Motor neuron (in vitro differentiated cells): ENCODE measurements around the gene SPAG7. TPM values are rescaled to one million over a fixed set of nuclear protein-coding genes. Genes with fewer than 3 reads are reported as not detected.

Experiments used
- ATAC-seq, 8 experiments: fragments of 200-7000 bp; cut with Tn5 transposase; replicated peaks in 6 of 8; 2 replicates each; pipeline ENCODE4 v1.8.0; 2021; ENCODE audit warnings: mild to moderate bottlenecking in 8 of 8, moderate library complexity in 8 of 8
- H3K27ac ChIP-seq, 2 donors: fragments of 250-450 bp; sonication (Bioruptor Pico); 2 replicates each; pipeline ENCODE4 v1.9.0; 2021; ENCODE audit warnings: antibody characterized with exemption in 2 of 2, mild to moderate bottlenecking in 2 of 2, moderate library complexity in 1 of 2
- H3K4me1 ChIP-seq, 2 donors: fragments of 250-450 bp; sonication (Bioruptor Pico); replicated peaks in 1 of 2; 2 replicates each; pipeline ENCODE4 v1.6.1; 2021; ENCODE audit warnings: antibody characterized with exemption in 2 of 2, mild to moderate bottlenecking in 2 of 2, moderate library complexity in 1 of 2
- H3K4me3 ChIP-seq, 5 donors: fragments of 250-450 bp; sonication (Bioruptor Pico); 2 replicates each; pipeline ENCODE4 v1.9.0; 2021; ENCODE audit warnings: antibody characterized with exemption in 5 of 5, mild to moderate bottlenecking in 5 of 5, moderate library complexity in 4 of 5
- WGBS, 10 experiments: fragments of 450-650 bp; shearing (Covaris generic); methylation state at CpG; one replicate each; pipeline ENCODE4 v1.0.0; 2022; 5-methylcytosine and 5-hydroxymethylcytosine counted together
- in situ Hi-C, 9 experiments: fragments of 400-800 bp; cut with MboI; loops; one replicate each; pipeline ENCODE4 v1.15.0; 2021; ENCODE audit warnings: low sequenced_read_pairs in 9 of 9, low pct_unique_long_range_greater_than_20kb in 2 of 9; ENCODE audit not compliant: unreplicated experiment in 9 of 9
- total RNA-seq, 8 experiments: library from RNA; unstranded; fragments of 300-600 nt; gene quantifications; 2 replicates each; pipeline versions ENCODE4 v1.2.3 to v1.2.4, GENCODE V29; 2022

SPAG7 gene
- total RNA-seq, 8 experiments from 2014 or later: 62.9 to 128 (median 87.9) TPM

DNA sequence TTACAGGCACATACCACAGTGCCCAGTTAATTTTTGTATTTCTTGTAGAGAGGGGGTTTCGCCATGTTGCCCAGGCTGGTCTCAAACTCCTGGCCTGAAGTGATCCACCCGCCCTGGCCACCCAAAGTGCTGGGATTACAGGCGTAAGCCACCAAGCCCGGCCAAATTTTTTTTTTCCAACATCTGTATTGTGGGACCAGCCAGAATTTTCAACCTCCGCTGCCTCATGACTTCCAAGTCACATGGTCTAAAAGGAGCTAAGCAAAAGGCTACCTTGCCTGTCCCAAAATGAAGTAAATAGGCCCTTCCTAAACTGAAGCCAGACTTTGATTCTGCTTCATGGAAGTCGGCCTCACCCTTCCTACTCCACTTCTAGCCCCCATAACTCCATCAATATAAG, 4.2 kb upstream of the SPAG7 start:
- in situ Hi-C loops: loop anchor here in 1 of 9 experiments (25.0 kb wide), 1 partner anchor 90 kb away; no protein-coding TSS in a partner anchor
- H3K4me1 ChIP-seq: peaks cover 10 to 18% of the 10 kb centered on the region in 2 donors
- WGBS, 10 experiments: 40 to 100% (median 89%) methylated on average over 1 to 5 of the region's 6 CpGs; no CpG with 5 or more reads in 1 of the 10 experiments
- H3K27ac ChIP-seq: no peak overlapping the region
- H3K4me3 ChIP-seq: no peak overlapping the region
- no peak for ATAC-seq

GRCh38 chr17:4970273-4970672, 2.7 kb upstream of the SPAG7 start:
- Histone ChIP-seq H3K4me1 (peaks cover 16 to 25% of the 10 kb centered on the region in 2 donors), H3K27ac (no peak overlapping the region), H3K4me3 (no peak overlapping the region)
- WGBS, 10 experiments: 80 to 100% (median 95%) methylated on average over 1 to 4 of the region's 8 CpGs; no CpG with 5 or more reads in 3 of the 10 experiments
- ATAC-seq: no peak
- in situ Hi-C loops: loop anchor here in 1 of 9 experiments (25.0 kb wide), 1 partner anchor 92 kb away; no protein-coding TSS in a partner anchor

- ATAC-seq: no peak
- in situ Hi-C loops: loop anchor here in 1 of 9 experiments (25.0 kb wide), 1 partner anchor 93 kb away; no protein-coding TSS in a partner anchor
- H3K4me1 ChIP-seq: peaks cover 16 to 25% of the 10 kb centered on the region in 2 donors
- WGBS, 10 experiments: 50 to 92% (median 80%) methylated on average over 1 to 12 of the region's 16 CpGs; no CpG with 5 or more reads in 3 of the 10 experiments
- H3K27ac ChIP-seq: peak overlapping the region; percentile 99
- H3K4me3 ChIP-seq: peak overlapping the region; percentile 75 to 87 (median 82)
These were observed 2.0 kb upstream of the SPAG7 start for GRCh38 chr17:4969551-4970173.

DNA sequence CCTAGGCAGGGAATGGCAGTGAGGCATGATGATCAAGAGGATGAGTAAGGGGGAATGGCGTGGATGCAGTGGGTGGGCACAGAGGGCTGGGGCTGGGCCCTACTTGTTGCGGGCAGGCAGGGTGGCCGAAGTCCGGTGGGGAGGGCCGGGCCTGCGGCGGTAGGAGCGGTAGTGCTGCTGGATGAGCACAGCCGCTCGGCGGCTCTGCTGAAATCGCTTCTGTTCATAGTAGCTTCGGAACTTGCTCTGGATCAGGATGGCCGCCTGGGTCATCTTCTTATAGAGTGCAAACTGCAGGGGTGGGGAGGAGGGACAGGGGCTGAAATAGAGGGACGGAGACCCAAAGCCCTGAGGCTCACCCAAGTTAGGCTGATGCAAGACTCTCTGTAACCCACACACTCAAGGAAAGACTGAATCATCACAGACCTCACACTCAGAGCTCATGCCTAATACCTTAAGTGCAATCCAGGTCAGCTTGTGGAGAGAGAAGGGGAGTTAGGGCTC, 1.5 kb upstream of the SPAG7 start:
- H3K4me1 ChIP-seq: peaks cover 16 to 25% of the 10 kb centered on the region in 2 donors
- peak overlapping the region; percentile 99 for H3K27ac ChIP-seq
- ATAC-seq: no peak
- peak overlapping the region; percentile 75 to 87 (median 82) for H3K4me3 ChIP-seq
- in situ Hi-C loops: loop anchor here in 1 of 9 experiments (25.0 kb wide), 1 partner anchor 93 kb away; no protein-coding TSS in a partner anchor
- 0 to 100% methylated on average over 1 of the region's 15 CpGs; no CpG with 5 or more reads in 8 of the 10 experiments for WGBS, 10 experiments

- Histone ChIP-seq H3K4me1 (peaks cover 16 to 25% of the 10 kb centered on the region in 2 donors), H3K27ac (peak overlapping the region; percentile 99), H3K4me3 (peak overlapping the region; percentile 75 to 87 (median 82))
- ATAC-seq: peak in 1 of 8 experiments; percentile 0
- WGBS, 10 experiments: 0 to 61% (median 20%) methylated on average over 1 to 13 of the region's 23 CpGs; no CpG with 5 or more reads in 5 of the 10 experiments
- in situ Hi-C loops: loop anchor here in 1 of 9 experiments (25.0 kb wide), 1 partner anchor 94 kb away; no protein-coding TSS in a partner anchor
These were observed 949 bp upstream of the SPAG7 start for GRCh38 chr17:4968486-4969046.

DNA sequence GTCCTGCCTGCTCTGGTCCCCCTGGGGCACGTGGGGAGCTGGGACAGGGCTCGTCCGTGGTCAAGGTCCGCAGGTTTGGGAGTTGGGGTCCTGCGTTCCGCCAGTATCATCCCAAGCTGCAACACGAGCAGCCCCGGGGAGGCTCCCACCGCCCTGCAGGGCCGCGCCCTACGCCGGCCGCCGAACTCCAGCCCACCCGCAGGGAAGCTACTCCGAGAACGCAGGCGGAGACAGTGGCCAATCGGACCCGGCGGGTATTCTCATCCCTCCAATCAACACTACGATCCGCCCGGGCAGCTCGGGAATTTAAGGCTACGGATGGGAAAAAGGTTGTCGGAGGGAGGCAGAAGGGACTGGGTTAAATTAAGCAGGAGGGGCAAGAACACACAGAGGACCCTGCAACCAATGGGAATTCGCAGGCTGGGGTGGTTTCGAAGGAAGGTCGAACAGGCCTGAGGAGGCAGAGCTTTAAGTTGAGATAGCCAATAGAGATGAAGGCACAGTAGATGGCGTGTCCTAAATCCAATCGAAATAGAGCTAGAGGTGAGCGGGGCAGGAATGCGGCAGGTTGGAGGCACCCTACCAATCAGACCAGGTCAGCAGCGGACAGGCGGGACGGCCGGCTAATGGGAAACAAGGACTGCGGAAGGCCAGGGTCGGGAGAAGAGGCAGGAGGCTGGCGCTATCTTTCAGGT, 626 bp downstream of the SPAG7 start:
- peak overlapping the region; percentile 99 for H3K27ac ChIP-seq
- peaks cover 16 to 25% of the 10 kb centered on the region in 2 donors for H3K4me1 ChIP-seq
- ATAC-seq: peak; percentile 76 to 89 (median 87)
- H3K4me3 ChIP-seq: peak overlapping the region; percentile 75 to 87 (median 82)
- WGBS, 10 experiments: 0 to 2% (median 0%) methylated on average over 1 to 12 of the region's 42 CpGs; no CpG with 5 or more reads in 2 of the 10 experiments
- in situ Hi-C loops: loop anchor here in 1 of 9 experiments (25.0 kb wide), 1 partner anchor 95 kb away; no protein-coding TSS in a partner anchor

- Histone ChIP-seq H3K4me1 (peaks cover 16 to 25% of the 10 kb centered on the region in 2 donors), H3K4me3 (no peak overlapping the region), H3K27ac (no peak overlapping the region)
- 79 to 100% (median 96%) methylated on average over 4 to 13 of the region's 15 CpGs; no CpG with 5 or more reads in 2 of the 10 experiments for WGBS, 10 experiments
- no peak for ATAC-seq
- in situ Hi-C loops: loop anchor here in 1 of 9 experiments (25.0 kb wide), 1 partner anchor 97 kb away; no protein-coding TSS in a partner anchor
These were observed 2.2 kb downstream of the SPAG7 start for GRCh38 chr17:4965311-4965986.

- no peak overlapping the region for H3K4me3 ChIP-seq
- peak in 1 of 8 experiments; percentile 43 for ATAC-seq
- WGBS, 10 experiments: 83 to 100% (median 97%) methylated on average over 2 to 5 of the region's 9 CpGs; no CpG with 5 or more reads in 2 of the 10 experiments
- in situ Hi-C loops: loop anchor here in 1 of 9 experiments (25.0 kb wide), 1 partner anchor 102 kb away; no protein-coding TSS in a partner anchor
- no peak overlapping the region for H3K27ac ChIP-seq
- H3K4me1 ChIP-seq: no peaks in the 10 kb centered on the region
These were observed 7.2 kb downstream of the SPAG7 start for GRCh38 chr17:4960279-4960922.

DNA sequence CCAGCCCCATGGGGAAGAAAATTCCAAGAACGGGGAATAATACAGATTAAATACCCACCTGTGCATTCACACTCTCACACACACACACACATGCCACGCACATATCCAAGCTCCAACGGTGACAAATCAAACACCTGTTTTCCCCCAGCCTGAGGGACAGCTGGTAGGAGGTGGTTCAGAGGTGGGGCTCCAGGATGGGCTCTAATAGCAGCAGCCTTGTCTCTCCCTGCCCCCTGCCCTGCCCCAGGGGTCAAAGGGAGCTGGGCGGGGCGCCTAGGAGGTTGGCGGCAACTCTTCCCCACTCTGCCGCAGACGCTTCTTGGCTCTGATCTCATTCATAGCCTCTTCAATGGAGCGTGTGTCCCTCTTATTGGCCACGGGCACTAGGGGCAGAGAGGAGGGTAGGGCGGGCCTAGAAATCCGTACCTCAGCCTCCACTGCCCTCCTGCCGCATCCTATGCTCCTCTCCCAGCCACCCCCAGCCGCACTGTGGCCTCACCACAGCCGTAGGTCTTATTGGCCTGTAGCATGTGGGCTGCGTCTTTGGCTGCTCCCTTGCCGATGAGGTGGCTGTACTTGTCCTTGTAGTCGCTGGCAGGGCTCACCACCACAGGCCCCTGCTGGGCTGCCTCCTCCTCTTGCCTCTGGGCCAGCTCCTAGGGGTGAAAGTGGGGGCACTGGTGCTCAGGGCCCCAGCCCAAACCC, 8.2 kb downstream of the SPAG7 start:
- ATAC-seq: peak in 4 of 8 experiments; percentile 9 to 23 (median 18)

DNA sequence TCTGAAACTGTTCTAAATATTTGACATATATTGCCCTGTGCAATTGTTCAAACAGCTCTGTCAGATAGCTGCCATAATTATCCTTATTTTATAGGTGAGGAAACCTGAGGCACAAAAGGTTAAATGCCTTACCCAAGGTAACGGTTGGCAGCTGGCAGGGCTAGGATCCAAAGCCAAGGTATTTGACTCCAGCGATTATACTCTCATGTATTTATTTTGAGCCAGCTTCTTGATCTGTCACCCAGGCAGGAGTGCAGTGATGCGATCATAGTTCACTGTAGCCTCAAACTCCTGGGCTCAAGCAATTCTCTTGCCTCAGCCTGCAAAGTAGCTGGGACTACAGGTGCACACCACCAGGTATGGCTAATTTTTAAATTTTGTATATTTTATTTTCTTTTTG, 9.5 kb downstream of the SPAG7 start:
- H3K4me3 ChIP-seq: no peak overlapping the region
- no peak for ATAC-seq
- no peaks in the 10 kb centered on the region for H3K4me1 ChIP-seq
- no peak overlapping the region for H3K27ac ChIP-seq
- 40 to 100% (median 100%) methylated on average over 1 to 2 of the region's 3 CpGs; no CpG with 5 or more reads in 3 of the 10 experiments for WGBS, 10 experiments
- in situ Hi-C loops: loop anchor here in 1 of 9 experiments (25.0 kb wide), 1 partner anchor 104 kb away; no protein-coding TSS in a partner anchor

More for the DNA sequence above, 8.2 kb downstream of the SPAG7 start:
- in situ Hi-C loops: loop anchor here in 1 of 9 experiments (25.0 kb wide), 1 partner anchor 103 kb away; no protein-coding TSS in a partner anchor
- Histone ChIP-seq H3K4me3 (no peak overlapping the region), H3K4me1 (no peaks in the 10 kb centered on the region), H3K27ac (no peak overlapping the region)
- 60 to 100% (median 84%) methylated on average over 1 to 6 of the region's 18 CpGs; no CpG with 5 or more reads in 5 of the 10 experiments for WGBS, 10 experiments

- no peak overlapping the region for H3K27ac ChIP-seq
- WGBS, 10 experiments: 100% methylated on average over 1 to 3 of the region's 10 CpGs; no CpG with 5 or more reads in 7 of the 10 experiments
- in situ Hi-C loops: loop anchor here in 1 of 9 experiments (25.0 kb wide), 1 partner anchor 106 kb away; no protein-coding TSS in a partner anchor
These were observed 11.0 kb downstream of the SPAG7 start for GRCh38 chr17:4956493-4957061.

More at GRCh38 chr17:4956493-4957061, 11.0 kb downstream of the SPAG7 start:
- Histone ChIP-seq H3K4me1 (peaks cover 5 to 8% of the 10 kb centered on the region in 2 donors), H3K4me3 (no peak overlapping the region)
- ATAC-seq: peak in 1 of 8 experiments; percentile 6
